HG02588 (cell line): ENCODE results near the gene SH3RF2.
"Not testable (repeated sequence)": the region's sequence is repeated elsewhere in the genome, so short reads cannot be mapped to it uniquely, and the experiment has no call there.

Experiments
- ATAC-seq: cut with Tn5 transposase; IDR thresholded peaks from one replicate; pipeline ENCODE4 v1.9.1; 2021; ENCODE audit warnings: mild to moderate bottlenecking, moderate library complexity; ENCODE audit not compliant: unreplicated experiment

The SH3RF2 gene

GRCh38 chr5:145947581-145947980, 11.2 kb downstream of the SH3RF2 start:
- no peak for ATAC-seq

- no peak for ATAC-seq
These were observed 11.7 kb downstream of the SH3RF2 start for GRCh38 chr5:145948047-145948446.

- ATAC-seq: no peak
These were observed 12.5 kb downstream of the SH3RF2 start for GRCh38 chr5:145948921-145949320.

- ATAC-seq: no peak
These were observed 13.1 kb downstream of the SH3RF2 start for GRCh38 chr5:145949474-145949873.

- no peak for ATAC-seq
These were observed 14.7 kb downstream of the SH3RF2 start for GRCh38 chr5:145951071-145951470.

- no peak for ATAC-seq
These were observed 16.8 kb downstream of the SH3RF2 start for GRCh38 chr5:145953202-145953601.

- ATAC-seq: not testable (repeated sequence)
These were observed 17.8 kb downstream of the SH3RF2 start for GRCh38 chr5:145954140-145954539.

GRCh38 chr5:145957388-145957787, 21.0 kb downstream of the SH3RF2 start:
- ATAC-seq: no peak

- no peak for ATAC-seq
These were observed 22.1 kb downstream of the SH3RF2 start for GRCh38 chr5:145958436-145958835.

GRCh38 chr5:145960166-145960565, 23.8 kb downstream of the SH3RF2 start:
- ATAC-seq: no peak

- ATAC-seq: no peak
These were observed 24.6 kb downstream of the SH3RF2 start for GRCh38 chr5:145960848-145961600.

GRCh38 chr5:145962001-145962400, 25.6 kb downstream of the SH3RF2 start:
- ATAC-seq: no peak

GRCh38 chr5:145964008-145964407, 27.6 kb downstream of the SH3RF2 start:
- not testable (repeated sequence) for ATAC-seq

GRCh38 chr5:145965804-145966203, 29.4 kb downstream of the SH3RF2 start:
- no peak for ATAC-seq

GRCh38 chr5:145967296-145967695, 30.9 kb downstream of the SH3RF2 start:
- no peak for ATAC-seq

- no peak for ATAC-seq
These were observed 32.8 kb downstream of the SH3RF2 start for GRCh38 chr5:145968970-145969713.

- no peak for ATAC-seq
These were observed 33.3 kb downstream of the SH3RF2 start for GRCh38 chr5:145969714-145970092.

GRCh38 chr5:145971108-145971507, 34.7 kb downstream of the SH3RF2 start:
- ATAC-seq: no peak

- ATAC-seq: no peak
These were observed 35.3 kb downstream of the SH3RF2 start for GRCh38 chr5:145971701-145972100.

- ATAC-seq: no peak
These were observed 38.6 kb downstream of the SH3RF2 start for GRCh38 chr5:145975001-145975360.

GRCh38 chr5:145975361-145976066, 39.1 kb downstream of the SH3RF2 start:
- ATAC-seq: no peak
